Endodermal cell (in vitro differentiated cells): ENCODE data around the gene PVALEF. TPM values are rescaled to one million over a fixed set of nuclear protein-coding genes. Genes with fewer than 3 reads are reported as not detected.
"Not testable (repeated sequence)": the region's sequence is repeated elsewhere in the genome, so short reads cannot be mapped to it uniquely, and the experiment has no call there.

ENCODE experiments used
- DNase-seq: peaks from one replicate; pipeline ENCODE4 v3.0.0-alpha.2; 2017
- H3K27ac ChIP-seq: 2 replicates; pipeline ENCODE4 v1.5.1; 2013; ENCODE audit warnings: mild to moderate bottlenecking, low read depth, low read length, moderate library complexity
- H3K27me3 ChIP-seq: 2 replicates; pipeline ENCODE4 v1.6.1; 2013; ENCODE audit warnings: mild to moderate bottlenecking, low read length, moderate library complexity; ENCODE audit not compliant: insufficient read depth, control insufficient read depth, poor library complexity, severe bottlenecking
- H3K36me3 ChIP-seq: 2 replicates; pipeline ENCODE4 v1.7.0; 2013; ENCODE audit warnings: mild to moderate bottlenecking, low read length, moderate library complexity; ENCODE audit not compliant: control insufficient read depth, insufficient read depth
- H3K4me1 ChIP-seq: one replicate; pipeline ENCODE4 v1.7.0; 2013; ENCODE audit warnings: low read length; ENCODE audit not compliant: control insufficient read depth, insufficient read depth
- H3K4me3 ChIP-seq: 2 replicates; pipeline ENCODE4 v1.5.1; 2013; ENCODE audit warnings: mild to moderate bottlenecking, low read length, moderate library complexity
- H3K9ac ChIP-seq: 2 replicates; pipeline ENCODE4 v1.6.1; 2013; ENCODE audit warnings: mild to moderate bottlenecking, low read length, moderate library complexity; ENCODE audit not compliant: poor library complexity, severe bottlenecking; ENCODE audit errors: extremely low read depth
- H3K9me3 ChIP-seq: 2 replicates; pipeline ENCODE4 v1.6.1; 2013; ENCODE audit warnings: mild to moderate bottlenecking, low read length, moderate library complexity; ENCODE audit not compliant: control insufficient read depth
- H3K27ac Mint-ChIP-seq: 2 replicates; pipeline ENCODE4 v1.8.0; 2020; ENCODE audit warnings: mixed read lengths
- H3K27me3 Mint-ChIP-seq: 2 replicates; pipeline ENCODE4 v1.8.0; 2021; ENCODE audit warnings: mild to moderate bottlenecking, mixed read lengths; ENCODE audit not compliant: insufficient read depth
- H3K36me3 Mint-ChIP-seq: 2 replicates; pipeline ENCODE4 v1.8.0; 2020; ENCODE audit warnings: low read depth, mixed read lengths
- H3K4me1 Mint-ChIP-seq: 2 replicates; pipeline ENCODE4 v1.8.0; 2020; ENCODE audit warnings: mixed read lengths
- H3K4me3 Mint-ChIP-seq: 2 replicates; pipeline ENCODE4 v1.8.0; 2020; ENCODE audit warnings: mild to moderate bottlenecking, moderate library complexity, mixed read lengths
- H3K9me3 Mint-ChIP-seq: 2 replicates; pipeline ENCODE4 v1.8.0; 2020; ENCODE audit warnings: mild to moderate bottlenecking, mixed read lengths
- WGBS, 2 experiments: methylation state at CpG; one replicate each; pipeline versions ENCODE4 v1.1.5 to v1.1.7; 2013; ENCODE audit warnings: missing lambda C conversion rate in 2 of 2, mixed read lengths in 1 of 2; ENCODE audit not compliant: insufficient coverage in 1 of 2, insufficient read length in 1 of 2; 5-methylcytosine and 5-hydroxymethylcytosine counted together
- total RNA-seq, 2 donors: library from RNA; stranded (reverse); fragmentation: NEBNext Ultra II Directional in 1 of 2; extraction: Animal tissue kit (Norgen Biotek cat#: 25700) in 1 of 2; gene quantifications; 2 replicates in 1 of 2; 3 replicates in 1 of 2; pipeline ENCODE4 v1.2.1, GENCODE V29; 2021
- TF ChIP-seq, protein P1 (sequence below): fragments of 200-600 bp; sonication (generic); conservative IDR thresholded peaks from 2 replicates; pipeline ENCODE4 v1.5.0; 2021; ENCODE audit warnings: antibody characterized with exemption, mild to moderate bottlenecking

PVALEF gene
- total RNA-seq, 2 donors from 2014 or later = not detected

DNA sequence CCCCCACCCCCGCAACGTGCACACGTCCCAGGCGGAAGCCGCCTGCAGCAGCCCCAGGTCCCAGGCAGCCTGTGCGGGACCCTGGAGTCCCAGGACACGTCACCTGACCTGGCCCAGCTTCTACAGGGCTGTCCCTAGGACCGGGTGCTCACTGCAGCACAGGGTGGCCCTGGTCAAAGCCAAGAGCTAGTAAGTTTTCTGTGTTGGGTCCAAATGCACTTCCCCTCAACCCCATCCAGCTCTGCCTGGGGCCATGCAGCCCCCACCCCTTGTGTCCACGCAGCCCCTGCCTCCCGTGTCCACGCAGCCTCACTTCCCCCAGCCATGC lies 22.1 kb upstream of the PVALEF start:
- no peaks in the 10 kb centered on the region for H3K27me3 Mint-ChIP-seq
- TF ChIP-seq, protein P1, sequence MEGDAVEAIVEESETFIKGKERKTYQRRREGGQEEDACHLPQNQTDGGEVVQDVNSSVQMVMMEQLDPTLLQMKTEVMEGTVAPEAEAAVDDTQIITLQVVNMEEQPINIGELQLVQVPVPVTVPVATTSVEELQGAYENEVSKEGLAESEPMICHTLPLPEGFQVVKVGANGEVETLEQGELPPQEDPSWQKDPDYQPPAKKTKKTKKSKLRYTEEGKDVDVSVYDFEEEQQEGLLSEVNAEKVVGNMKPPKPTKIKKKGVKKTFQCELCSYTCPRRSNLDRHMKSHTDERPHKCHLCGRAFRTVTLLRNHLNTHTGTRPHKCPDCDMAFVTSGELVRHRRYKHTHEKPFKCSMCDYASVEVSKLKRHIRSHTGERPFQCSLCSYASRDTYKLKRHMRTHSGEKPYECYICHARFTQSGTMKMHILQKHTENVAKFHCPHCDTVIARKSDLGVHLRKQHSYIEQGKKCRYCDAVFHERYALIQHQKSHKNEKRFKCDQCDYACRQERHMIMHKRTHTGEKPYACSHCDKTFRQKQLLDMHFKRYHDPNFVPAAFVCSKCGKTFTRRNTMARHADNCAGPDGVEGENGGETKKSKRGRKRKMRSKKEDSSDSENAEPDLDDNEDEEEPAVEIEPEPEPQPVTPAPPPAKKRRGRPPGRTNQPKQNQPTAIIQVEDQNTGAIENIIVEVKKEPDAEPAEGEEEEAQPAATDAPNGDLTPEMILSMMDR = no peak
- no peaks in the 10 kb centered on the region for H3K4me1 Mint-ChIP-seq
- no peaks in the 10 kb centered on the region for H3K9me3 ChIP-seq
- no peak overlapping the region for H3K4me3 Mint-ChIP-seq
- no peaks in the 10 kb centered on the region for H3K36me3 ChIP-seq
- no peaks in the 10 kb centered on the region for H3K4me1 ChIP-seq
- peaks cover 6% of the 10 kb centered on the region for H3K9me3 Mint-ChIP-seq
- 89 to 95% methylated on average over 3 to 8 of the region's 11 CpGs for WGBS, 2 experiments
- no peak overlapping the region for H3K27ac ChIP-seq
- H3K36me3 Mint-ChIP-seq = no peaks in the 10 kb centered on the region
- H3K4me3 ChIP-seq = no peak overlapping the region
- DNase-seq = no peak
- H3K9ac ChIP-seq = no peak overlapping the region
- no peaks in the 10 kb centered on the region for H3K27me3 ChIP-seq
- no peak overlapping the region for H3K27ac Mint-ChIP-seq

DNA sequence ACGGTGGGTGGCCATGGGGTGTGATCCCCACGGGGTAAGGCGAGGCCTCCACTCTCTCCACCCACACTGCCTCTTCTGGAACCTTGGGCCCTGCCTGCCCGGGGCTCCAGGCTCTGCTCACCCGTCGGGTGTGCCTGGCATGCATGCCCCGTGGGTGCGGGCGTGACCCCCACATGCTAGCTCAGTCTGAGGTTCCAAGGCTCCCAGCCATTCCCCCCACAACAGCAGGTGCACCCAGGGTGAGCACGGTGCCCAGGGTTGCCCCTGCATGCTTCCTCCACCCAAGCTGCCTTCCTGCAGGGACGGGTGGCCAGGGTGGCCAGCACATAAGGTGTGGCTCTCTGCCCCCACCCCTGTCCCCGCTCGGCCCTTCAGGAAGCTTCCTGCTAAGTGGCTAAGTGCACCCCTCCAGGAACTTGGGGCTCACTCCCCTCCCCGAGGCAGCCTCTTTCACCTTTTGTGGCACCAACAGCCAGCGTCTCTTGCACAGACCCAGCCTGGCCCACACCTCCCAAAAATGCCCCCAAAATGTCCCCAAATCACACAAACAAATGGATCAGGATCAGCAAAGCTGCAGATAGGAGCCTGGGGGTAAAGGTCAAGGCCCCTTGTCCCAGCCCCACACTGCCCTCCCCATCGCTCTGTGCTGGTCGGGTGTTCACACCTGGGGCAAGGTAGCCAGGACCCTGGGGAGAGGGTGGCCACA lies 21.4 kb upstream of the PVALEF start:
- Histone ChIP-seq H3K36me3 (no peaks in the 10 kb centered on the region), H3K27ac (no peak overlapping the region), H3K9me3 (no peaks in the 10 kb centered on the region), H3K4me3 (no peak overlapping the region), H3K27me3 (no peaks in the 10 kb centered on the region), H3K4me1 (no peaks in the 10 kb centered on the region), H3K9ac (no peak overlapping the region)
- 86 to 92% methylated on average over 4 to 17 of the region's 17 CpGs for WGBS, 2 experiments
- Mint-ChIP-seq H3K9me3 (peaks cover 1% of the 10 kb centered on the region), H3K4me1 (no peaks in the 10 kb centered on the region), H3K27ac (no peak overlapping the region), H3K36me3 (no peaks in the 10 kb centered on the region), H3K4me3 (no peak overlapping the region), H3K27me3 (no peaks in the 10 kb centered on the region)
- TF ChIP-seq, protein P1 = no peak
- no peak for DNase-seq

DNA sequence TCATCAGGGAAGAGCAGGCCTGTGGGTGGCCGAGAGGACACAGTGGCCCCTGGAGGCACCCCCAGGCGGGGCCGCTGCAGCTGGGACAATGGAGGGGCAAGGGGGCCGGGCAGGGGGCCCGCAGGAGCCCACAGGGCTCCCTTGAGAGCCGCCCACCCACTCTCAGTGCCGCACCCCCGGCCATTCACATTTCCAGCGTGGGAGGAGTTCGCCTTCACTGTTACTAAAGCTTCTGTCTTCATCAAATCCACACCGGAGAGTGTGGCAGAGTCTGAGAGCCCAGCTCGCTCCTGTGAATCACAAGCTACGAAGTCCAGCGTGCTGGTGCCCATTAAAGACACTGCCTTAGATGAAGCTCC lies 20.9 kb upstream of the PVALEF start:
- no peaks in the 10 kb centered on the region for H3K4me1 Mint-ChIP-seq
- H3K9me3 Mint-ChIP-seq = no peaks in the 10 kb centered on the region

DNA sequence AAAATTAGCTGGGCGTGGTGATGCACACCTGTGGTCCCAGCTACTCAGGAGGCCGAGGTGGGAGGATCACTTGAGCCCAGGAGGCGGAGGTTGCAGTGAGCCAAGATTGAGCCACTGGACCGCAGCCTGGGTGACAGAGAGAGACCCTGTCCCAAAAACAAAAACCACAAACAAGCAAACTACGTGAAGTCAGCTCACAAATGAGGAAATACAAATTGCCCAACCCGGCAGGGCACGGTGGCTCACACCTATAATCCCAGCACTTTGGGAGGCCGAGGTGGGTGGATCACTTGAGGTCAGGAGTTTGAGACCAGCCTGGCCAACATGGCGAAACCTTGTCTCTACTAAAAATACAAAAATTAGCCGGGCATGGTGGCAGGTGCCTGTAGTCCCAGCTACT lies 19.1 kb upstream of the PVALEF start:
- H3K9me3 Mint-ChIP-seq, H3K9me3 ChIP-seq, H3K27me3 Mint-ChIP-seq, H3K4me1 ChIP-seq, H3K4me3 ChIP-seq, DNase-seq, H3K9ac ChIP-seq, H3K36me3 ChIP-seq, H3K4me3 Mint-ChIP-seq, H3K27me3 ChIP-seq, H3K36me3 Mint-ChIP-seq, H3K27ac Mint-ChIP-seq, H3K27ac ChIP-seq, H3K4me1 Mint-ChIP-seq: not testable (repeated sequence)
- 70 to 85% methylated on average over 5 to 9 of the region's 10 CpGs for WGBS, 2 experiments

More for the DNA sequence above, 20.9 kb upstream of the PVALEF start:
- H3K4me3 ChIP-seq = no peak overlapping the region
- no peak overlapping the region for H3K27ac Mint-ChIP-seq
- H3K4me3 Mint-ChIP-seq = no peak overlapping the region
- H3K9me3 ChIP-seq = no peaks in the 10 kb centered on the region
- H3K36me3 ChIP-seq = no peaks in the 10 kb centered on the region
- no peaks in the 10 kb centered on the region for H3K27me3 Mint-ChIP-seq
- TF ChIP-seq, protein P1 = no peak
- no peaks in the 10 kb centered on the region for H3K27me3 ChIP-seq
- no peak overlapping the region for H3K27ac ChIP-seq
- no peak for DNase-seq
- no peaks in the 10 kb centered on the region for H3K36me3 Mint-ChIP-seq
- no peaks in the 10 kb centered on the region for H3K4me1 ChIP-seq
- no peak overlapping the region for H3K9ac ChIP-seq
- WGBS, 2 experiments = 83 to 90% methylated on average over 4 to 14 of the region's 14 CpGs
